ENCODE measurements around the gene HIPK2. TPM values are rescaled to one million over a fixed set of nuclear protein-coding genes. Genes with fewer than 3 reads are reported as not detected.

HIPK2 gene
- total RNA-seq, 1 experiment from 2014 or later = 33.4 TPM

GRCh38 chr7:139548302-139549028 lies 229.3 kb downstream of the HIPK2 start:
- no peak for TF ChIP-seq CTCF (IDR thresholded peaks at IDR 0.05; ENCODE audit: unreplicated experiment)
- no TSS peak for BruUV-seq (replicated peaks)
- H3K4me1 Mint-ChIP-seq (ENCODE audit: low read depth, unreplicated experiment) = no peaks in the 10 kb centered on the region
- H3K4me3 Mint-ChIP-seq (ENCODE audit: low read depth, unreplicated experiment) = no peak overlapping the region
- peaks cover 5% of the 10 kb centered on the region for H3K27me3 Mint-ChIP-seq (ENCODE audit: unreplicated experiment)
- intact Hi-C loops (cut with micrococcal nuclease; ENCODE audit: unreplicated experiment) = no loop called here
- CTCF ChIA-PET = no interaction called here
- no peaks in the 10 kb centered on the region for H3K36me3 Mint-ChIP-seq (ENCODE audit: insufficient read depth, unreplicated experiment)
- H3K27ac Mint-ChIP-seq (ENCODE audit: unreplicated experiment) = no peak overlapping the region
- H3K9me3 Mint-ChIP-seq (ENCODE audit: low read depth, unreplicated experiment) = no peaks in the 10 kb centered on the region
- no peak for DNase-seq

- CTCF ChIA-PET = no interaction called here
- DNase-seq = no peak
Measured at GRCh38 chr7:139544645-139545044, 233.2 kb downstream of the HIPK2 start.

GRCh38 chr7:139543801-139544603 lies 233.8 kb downstream of the HIPK2 start:
- no peaks in the 10 kb centered on the region for H3K36me3 Mint-ChIP-seq (ENCODE audit: insufficient read depth, unreplicated experiment)
- peaks cover 32% of the 10 kb centered on the region for H3K27me3 Mint-ChIP-seq (ENCODE audit: unreplicated experiment)
- BruUV-seq (replicated peaks) = no TSS peak
- no peaks in the 10 kb centered on the region for H3K4me1 Mint-ChIP-seq (ENCODE audit: low read depth, unreplicated experiment)
- CTCF ChIA-PET = no interaction called here
- DNase-seq = no peak
- H3K27ac Mint-ChIP-seq (ENCODE audit: unreplicated experiment) = no peak overlapping the region
- H3K4me3 Mint-ChIP-seq (ENCODE audit: low read depth, unreplicated experiment) = no peak overlapping the region
- TF ChIP-seq CTCF (IDR thresholded peaks at IDR 0.05; ENCODE audit: unreplicated experiment) = no peak
- H3K9me3 Mint-ChIP-seq (ENCODE audit: low read depth, unreplicated experiment) = no peaks in the 10 kb centered on the region
- intact Hi-C loops (cut with micrococcal nuclease; ENCODE audit: unreplicated experiment) = no loop called here

More at GRCh38 chr7:139544645-139545044, 233.2 kb downstream of the HIPK2 start:
- no peak for TF ChIP-seq CTCF (IDR thresholded peaks at IDR 0.05; ENCODE audit: unreplicated experiment)
- Mint-ChIP-seq H3K4me3 (ENCODE audit: low read depth, unreplicated experiment) (no peak overlapping the region), H3K9me3 (ENCODE audit: low read depth, unreplicated experiment) (no peaks in the 10 kb centered on the region), H3K27ac (ENCODE audit: unreplicated experiment) (no peak overlapping the region), H3K36me3 (ENCODE audit: insufficient read depth, unreplicated experiment) (no peaks in the 10 kb centered on the region), H3K4me1 (ENCODE audit: low read depth, unreplicated experiment) (no peaks in the 10 kb centered on the region), H3K27me3 (ENCODE audit: unreplicated experiment) (peaks cover 26% of the 10 kb centered on the region)
- intact Hi-C loops (cut with micrococcal nuclease; ENCODE audit: unreplicated experiment) = no loop called here
- BruUV-seq (replicated peaks) = no TSS peak

GRCh38 chr7:139542308-139543151 lies 235.3 kb downstream of the HIPK2 start:
- TF ChIP-seq CTCF (IDR thresholded peaks at IDR 0.05; ENCODE audit: unreplicated experiment) = no peak
- CTCF ChIA-PET = no interaction called here
- Mint-ChIP-seq H3K4me3 (ENCODE audit: low read depth, unreplicated experiment) (no peak overlapping the region), H3K9me3 (ENCODE audit: low read depth, unreplicated experiment) (no peaks in the 10 kb centered on the region), H3K36me3 (ENCODE audit: insufficient read depth, unreplicated experiment) (no peaks in the 10 kb centered on the region), H3K27me3 (ENCODE audit: unreplicated experiment) (peaks cover 39% of the 10 kb centered on the region), H3K27ac (ENCODE audit: unreplicated experiment) (no peak overlapping the region), H3K4me1 (ENCODE audit: low read depth, unreplicated experiment) (no peaks in the 10 kb centered on the region)
- intact Hi-C loops (cut with micrococcal nuclease; ENCODE audit: unreplicated experiment) = no loop called here
- no peak for DNase-seq
- no TSS peak for BruUV-seq (replicated peaks)

All from Calu3 (cell line).